ENCODE results near the gene RUBCN. TPM values are rescaled to one million over a fixed set of nuclear protein-coding genes. Genes with fewer than 3 reads are reported as not detected.

The RUBCN gene
- total and polyA plus RNA-seq, 9 of the 15 experiments (the other 6 are each of a cell fraction or from before 2014, with no cell fraction given): 8.4 to 24.0 (median 11.9) TPM

- TF ChIP-seq E2F8 (IDR thresholded peaks at IDR 0.05; ENCODE audit: low read depth, partially characterized antibody): no peak
- no peak for TF ChIP-seq PRMT5 (CRISPR knock-in tag; IDR thresholded peaks at IDR 0.05)
- no peak for TF ChIP-seq ZNF695 (CRISPR knock-in tag; IDR thresholded peaks at IDR 0.05)
- TF ChIP-seq IRF2 (CRISPR knock-in tag; IDR thresholded peaks at IDR 0.05): no peak
Measured at GRCh38 chr3:197687570-197687969, 49.1 kb downstream of the RUBCN start (continued).

- Histone ChIP-seq H3K4me1 (replicated peaks in 1 of 2; ENCODE audit: control insufficient read depth in 2 of 2, insufficient read depth in 2 of 2, low read length in 2 of 2) (no peaks in the 10 kb centered on the region), H4K20me1 (replicated peaks; ENCODE audit: control insufficient read depth, insufficient read depth, low read length) (no peaks in the 10 kb centered on the region), H3K4me2 (ENCODE audit: insufficient read depth, low read length) (no peak overlapping the region), H3K9me3 (replicated peaks; ENCODE audit: control insufficient read depth, insufficient read depth, low read depth, low read length) (no peaks in the 10 kb centered on the region), H3K4me3 (no peak overlapping the region), H3K27me3 (ENCODE audit: control insufficient read depth in 2 of 2, insufficient read depth in 2 of 2, low read length in 2 of 2) (no peaks in the 10 kb centered on the region), H3K79me2 (ENCODE audit: control insufficient read depth, insufficient read depth, low read length) (no peaks in the 10 kb centered on the region), H2AFZ (ENCODE audit: low read depth, low read length) (no peak overlapping the region), H3K9me1 (ENCODE audit: control insufficient read depth, insufficient read depth, low read length) (no peaks in the 10 kb centered on the region), H3K27ac (ENCODE audit: extremely low read depth, low read depth, low read length) (no peak overlapping the region), H3K9ac (ENCODE audit: insufficient read depth in 1 of 2, low read depth in 2 of 2, low read length in 2 of 2) (no peak overlapping the region), H3K36me3 (ENCODE audit: control insufficient read depth, insufficient read depth, low read length) (peaks cover 36% of the 10 kb centered on the region; the same call in 2 of the 3 replicates)
- POLR2A ChIA-PET: interaction anchor here (0.7 to 1.1 kb wide), 3 partner anchors 11 to 203 kb away, joined by 3 read pairs; no protein-coding TSS in a partner anchor
- DNase-seq (ENCODE audit: extremely low read depth in 1 of 4, low spot score in 3 of 4) (no peak), FAIRE-seq (no peak), ATAC-seq (no peak)
- in situ Hi-C loops (cut with MboI) (no loop called here), intact Hi-C loops (cut with micrococcal nuclease) (loop anchor here (10.0 kb wide), 1 partner anchor 118 kb away; no protein-coding TSS in a partner anchor)
- CTCF ChIA-PET (ENCODE audit: low intra/inter-chr PET ratio): no interaction called here
- no peak for TF ChIP-seq ZNF766 (CRISPR knock-in tag; conservative IDR thresholded peaks at IDR 0.05)
- TF ChIP-seq HDGF (IDR thresholded peaks at IDR 0.05): no peak
- TF ChIP-seq SRSF1 (IDR thresholded peaks at IDR 0.05; ENCODE audit: low read depth, low read length): no peak
- peak; percentile 15; the same call in 1 of the 2 replicates for TF ChIP-seq ZNF316 (IDR thresholded peaks at IDR 0.05)
- no peak for TF ChIP-seq FOXK2 (conservative IDR thresholded peaks at IDR 0.05 in 1 of 2, IDR thresholded peaks at IDR 0.05 in 1 of 2; ENCODE audit: low read depth in 2 of 2)
- whole genome bisulfite sequencing (ENCODE audit: insufficient coverage, low coverage, missing lambda C conversion rate): 53% methylated on average over 4 of the region's 4 CpGs
- BruUV-seq (replicated peaks): no TSS peak
Measured at GRCh38 chr3:197686899-197687298, 49.8 kb downstream of the RUBCN start.
